ENCODE measurements around the gene RHAG. TPM values are rescaled to one million over a fixed set of nuclear protein-coding genes. Genes with fewer than 3 reads are reported as not detected.

The RHAG gene
- total RNA-seq, 1 experiment from 2014 or later: 0.57 TPM

DNA sequence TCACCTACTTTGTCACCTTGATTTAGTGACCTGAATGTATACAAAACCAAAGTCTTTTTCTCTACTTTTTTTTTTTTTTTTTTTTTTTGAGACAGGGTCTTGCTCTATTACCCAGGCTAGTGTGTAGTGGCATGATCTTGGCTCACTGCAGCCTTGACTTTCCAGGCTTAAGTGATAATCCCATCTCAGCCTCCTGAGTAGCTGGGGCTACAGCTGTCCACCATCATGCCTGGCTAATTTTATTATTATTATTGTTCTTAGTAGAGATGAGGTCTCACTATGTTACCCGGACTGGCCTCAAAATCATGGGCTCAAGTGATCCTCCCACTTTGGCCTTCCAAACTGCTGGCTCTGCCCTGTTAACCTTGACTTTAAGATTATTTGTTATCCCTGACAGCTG, 39.2 kb upstream of the RHAG start (continued):
- TF ChIP-seq REST (IDR thresholded peaks at IDR 0.05; ENCODE audit: low read depth): no peak
- TF ChIP-seq YY1 (IDR thresholded peaks at IDR 0.05; ENCODE audit: extremely low read depth, insufficient replicate concordance, low read depth, low read length): no peak

DNA sequence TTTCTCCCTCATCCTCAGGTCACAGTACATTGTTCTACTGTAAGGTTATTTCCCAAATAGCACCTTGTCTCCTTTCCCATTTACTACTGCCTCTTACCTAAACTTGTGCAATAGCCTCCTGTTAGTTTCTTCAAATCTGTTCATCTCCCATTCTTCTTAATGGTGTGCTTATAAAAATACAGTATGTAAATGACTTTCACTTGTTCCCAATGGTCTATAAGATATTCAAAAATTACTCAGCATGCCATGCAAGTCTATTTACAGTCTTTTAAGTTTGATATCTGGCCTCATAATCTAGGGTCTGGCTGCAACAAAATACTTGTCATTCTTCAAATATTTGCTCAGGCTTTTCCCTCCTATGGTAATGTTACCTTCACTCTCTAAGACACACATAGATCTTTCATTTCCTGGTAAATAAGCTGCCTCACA, 31.5 kb upstream of the RHAG start:
- Histone ChIP-seq H3K27ac (ENCODE audit: low read depth, low read length) (no peak overlapping the region), H4K20me1 (ENCODE audit: insufficient read depth) (no peaks in the 10 kb centered on the region), H3K4me1 (ENCODE audit: control insufficient read depth in 1 of 2, insufficient read depth in 2 of 2, low read length in 2 of 2) (no peaks in the 10 kb centered on the region), H3K9me2 (ENCODE audit: insufficient read depth) (no peaks in the 10 kb centered on the region), H3K4me2 (ENCODE audit: low read length) (no peak overlapping the region), H2AFZ (ENCODE audit: low read depth, low read length, poor library complexity, severe bottlenecking) (no peak overlapping the region), H3K79me2 (ENCODE audit: insufficient read depth, low read length) (no peaks in the 10 kb centered on the region), H3K9me3 (ENCODE audit: control insufficient read depth in 1 of 2, insufficient read depth in 1 of 2, low read depth in 1 of 2, low read length in 2 of 2) (no peaks in the 10 kb centered on the region), H3K9ac (ENCODE audit: low read length) (no peak overlapping the region), H3K4me3 (replicated peaks in 1 of 2; ENCODE audit: low read depth in 1 of 2, low read length in 2 of 2) (no peak overlapping the region), H3K27me3 (ENCODE audit: insufficient read depth, low read length) (no peaks in the 10 kb centered on the region), H3K36me3 (ENCODE audit: control insufficient read depth in 1 of 2, insufficient read depth in 2 of 2, low read length in 2 of 2) (no peaks in the 10 kb centered on the region)
- POLR2A ChIA-PET: no interaction called here
- intact Hi-C loops (cut with micrococcal nuclease): no loop called here
- RAD21 ChIA-PET (ENCODE audit: low non-redundant PET in 1 of 2, low total read pairs in 2 of 2, uncharacterized antibody in 2 of 2, unreplicated experiment in 2 of 2): no interaction called here
- BruUV-seq (replicated peaks): no TSS peak
- ATAC-seq: no peak
- DNase-seq (ENCODE audit: low read depth, low spot score): no peak
- CTCF ChIA-PET: no interaction called here
- no peak for TF ChIP-seq EZH2 (IDR thresholded peaks at IDR 0.05)
- no peak for TF ChIP-seq CEBPB (IDR thresholded peaks at IDR 0.05; ENCODE audit: low read depth)
- TF ChIP-seq ZFX (IDR thresholded peaks at IDR 0.05): no peak
- TF ChIP-seq ELF1 (IDR thresholded peaks at IDR 0.05; ENCODE audit: borderline replicate concordance, low read depth): no peak
- TF ChIP-seq SP1 (IDR thresholded peaks at IDR 0.05; ENCODE audit: low read depth): no peak
- TF ChIP-seq EGR1 (IDR thresholded peaks at IDR 0.05; ENCODE audit: low read depth): no peak
- TF ChIP-seq, protein P1, sequence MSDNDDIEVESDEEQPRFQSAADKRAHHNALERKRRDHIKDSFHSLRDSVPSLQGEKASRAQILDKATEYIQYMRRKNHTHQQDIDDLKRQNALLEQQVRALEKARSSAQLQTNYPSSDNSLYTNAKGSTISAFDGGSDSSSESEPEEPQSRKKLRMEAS (IDR thresholded peaks at IDR 0.05): no peak
- no peak for TF ChIP-seq CBX3 (IDR thresholded peaks at IDR 0.05; ENCODE audit: low read depth)
- TF ChIP-seq, protein P2, sequence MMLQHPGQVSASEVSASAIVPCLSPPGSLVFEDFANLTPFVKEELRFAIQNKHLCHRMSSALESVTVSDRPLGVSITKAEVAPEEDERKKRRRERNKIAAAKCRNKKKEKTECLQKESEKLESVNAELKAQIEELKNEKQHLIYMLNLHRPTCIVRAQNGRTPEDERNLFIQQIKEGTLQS (IDR thresholded peaks at IDR 0.05): no peak
- no peak for TF ChIP-seq RAD21 (IDR thresholded peaks at IDR 0.05; ENCODE audit: low read depth)
- no peak for TF ChIP-seq ZBTB33 (IDR thresholded peaks at IDR 0.05; ENCODE audit: extremely low read depth, insufficient replicate concordance, low read length)
- TF ChIP-seq TCF7L2 (IDR thresholded peaks at IDR 0.05; ENCODE audit: borderline replicate concordance, extremely low read depth, insufficient read depth, insufficient read length): no peak
- no peak for TF ChIP-seq SIN3A (IDR thresholded peaks at IDR 0.05; ENCODE audit: low read depth)
- TF ChIP-seq EZH2phosphoT487 (IDR thresholded peaks at IDR 0.05; ENCODE audit: borderline replicate concordance): no peak
- TF ChIP-seq ZNF274 (IDR thresholded peaks at IDR 0.05; ENCODE audit: low read depth, low read length): no peak
- TF ChIP-seq FOSL1 (IDR thresholded peaks at IDR 0.05; ENCODE audit: low read depth): no peak
- TF ChIP-seq YY1 (IDR thresholded peaks at IDR 0.05; ENCODE audit: extremely low read depth, insufficient replicate concordance, low read depth, low read length): no peak
- no peak for TF ChIP-seq JUND (IDR thresholded peaks at IDR 0.05)
- no peak for TF ChIP-seq CTCF (IDR thresholded peaks at IDR 0.05 in 2 of 3, conservative IDR thresholded peaks at IDR 0.05 in 1 of 3; ENCODE audit: borderline replicate concordance in 1 of 3, insufficient read depth in 1 of 3, low read depth in 2 of 3, low read length in 2 of 3)
